ENCODE results near the gene FMO5.

GRCh38 chr1:147245586-147246021 lies 20.5 kb upstream of the FMO5 start:
- no peak for TF ChIP-seq ZEB1 (IDR thresholded peaks at IDR 0.05; ENCODE audit: insufficient replicate concordance, low read depth)
- no peak for TF ChIP-seq ZNF629 (CRISPR knock-in tag; conservative IDR thresholded peaks at IDR 0.05)
- TF ChIP-seq BRCA1 (CRISPR knock-in tag; IDR thresholded peaks at IDR 0.05), result no peak
- TF ChIP-seq MLX (CRISPR knock-in tag; IDR thresholded peaks at IDR 0.05), result no peak
- TF ChIP-seq MBNL3 (CRISPR knock-in tag; conservative IDR thresholded peaks at IDR 0.05), result no peak
- TF ChIP-seq TCF7 (IDR thresholded peaks at IDR 0.05; ENCODE audit: low read depth), result no peak
- TF ChIP-seq PHF20 (CRISPR knock-in tag; IDR thresholded peaks at IDR 0.05), result peak; percentile 29; the same call in 1 of the 2 replicates
- no peak for TF ChIP-seq ZNF414 (CRISPR knock-in tag; IDR thresholded peaks at IDR 0.05)
- TF ChIP-seq RBM22 (optimal IDR thresholded peaks at IDR 0.05; ENCODE audit: low read length), result no peak
- no peak for TF ChIP-seq MXI1 (IDR thresholded peaks at IDR 0.05; ENCODE audit: borderline replicate concordance, low read depth, low read length)
- TF ChIP-seq SIN3A (IDR thresholded peaks at IDR 0.05; ENCODE audit: borderline replicate concordance, low read depth, low read length), result no peak
- TF ChIP-seq CTCF (CRISPR knock-in tag; IDR thresholded peaks at IDR 0.05), result no peak
- no peak for TF ChIP-seq ZNF17 (CRISPR knock-in tag; IDR thresholded peaks at IDR 0.05)
- TF ChIP-seq ATF3 (CRISPR knock-in tag; IDR thresholded peaks at IDR 0.05), result no peak

Measured in HepG2 (cell line).